HG03439 (cell line): ENCODE measurements around the gene WDR1.

Experiments
- ATAC-seq: cut with Tn5 transposase; IDR thresholded peaks from one replicate; pipeline ENCODE4 v1.9.1; 2021; ENCODE audit warnings: mild to moderate bottlenecking, moderate library complexity; ENCODE audit not compliant: unreplicated experiment

Gene WDR1

GRCh38 chr4:10087152-10087791 lies 29.3 kb downstream of the WDR1 start:
- ATAC-seq = no peak

GRCh38 chr4:10086506-10087120 lies 30.0 kb downstream of the WDR1 start:
- no peak for ATAC-seq

- ATAC-seq = no peak
Measured at GRCh38 chr4:10085828-10086505, 30.6 kb downstream of the WDR1 start.

- ATAC-seq = no peak
Measured at GRCh38 chr4:10085386-10085785, 31.2 kb downstream of the WDR1 start.

- ATAC-seq = no peak
Measured at GRCh38 chr4:10084651-10085358, 31.8 kb downstream of the WDR1 start.

- ATAC-seq = no peak
Measured at GRCh38 chr4:10083861-10084641, 32.5 kb downstream of the WDR1 start.

- no peak for ATAC-seq
Measured at GRCh38 chr4:10083331-10083771, 33.2 kb downstream of the WDR1 start.

- ATAC-seq = no peak
Measured at GRCh38 chr4:10082459-10083272, 33.9 kb downstream of the WDR1 start.

GRCh38 chr4:10082047-10082446 lies 34.6 kb downstream of the WDR1 start:
- no peak for ATAC-seq

- ATAC-seq = no peak
Measured at GRCh38 chr4:10081218-10081606, 35.4 kb downstream of the WDR1 start.

- no peak for ATAC-seq
Measured at GRCh38 chr4:10080589-10081217, 35.9 kb downstream of the WDR1 start.

- ATAC-seq = no peak
Measured at GRCh38 chr4:10079912-10080588, 36.5 kb downstream of the WDR1 start.

- ATAC-seq = no peak
Measured at GRCh38 chr4:10079256-10079655, 37.3 kb downstream of the WDR1 start.

GRCh38 chr4:10078481-10079233 lies 37.9 kb downstream of the WDR1 start:
- no peak for ATAC-seq

GRCh38 chr4:10077483-10078335 lies 38.9 kb downstream of the WDR1 start:
- no peak for ATAC-seq

- no peak for ATAC-seq
Measured at GRCh38 chr4:10077076-10077475, 39.5 kb downstream of the WDR1 start.

- no peak for ATAC-seq
Measured at GRCh38 chr4:10075953-10076391, 40.6 kb downstream of the WDR1 start.
